Right atrium auricular region (tissue), 2 donors: ENCODE data around the gene AQP3. TPM values are rescaled to one million over a fixed set of nuclear protein-coding genes. Genes with fewer than 3 reads are reported as not detected.
A peak's percentile ranks its signal among the peaks of the same experiment; 100 is the strongest.

Experiments
- DNase-seq: peaks from one replicate; pipeline ENCODE4 v3.0.0-alpha.2; 2019; ENCODE audit warnings: low spot score
- H3K27ac ChIP-seq, 2 donors: fragments of 200-600 bp; sonication (generic); 1 replicate in 1 of 2; 2 replicates in 1 of 2; pipeline ENCODE4 v1.5.1; 2016 to 2019
- H3K27me3 ChIP-seq, 2 donors: fragments of 200-600 bp; sonication (generic); one replicate each; pipeline versions ENCODE4 v1.5.1 to v1.6.0; 2017 to 2019
- H3K36me3 ChIP-seq: fragments of 200-600 bp; sonication (generic); one replicate; pipeline ENCODE4 v1.5.1; 2016
- H3K4me1 ChIP-seq, 2 donors: fragments of 200-600 bp; sonication (generic); one replicate each; pipeline versions ENCODE4 v1.5.1 to v1.6.0; 2017 to 2019
- H3K4me3 ChIP-seq, 2 donors: fragments of 200-600 bp; sonication (generic); 1 replicate in 1 of 2; 2 replicates in 1 of 2; pipeline ENCODE4 v1.5.1; 2017 to 2019; ENCODE audit warnings: mild to moderate bottlenecking in 1 of 2, moderate library complexity in 1 of 2
- H3K9me3 ChIP-seq, 2 donors: fragments of 200-600 bp; sonication (generic); one replicate each; pipeline ENCODE4 v1.5.1; 2019
- CTCF ChIP-seq, 2 donors: fragments of 200-600 bp; sonication (generic); IDR thresholded peaks; one replicate each; pipeline ENCODE4 v1.5.1; 2019; ENCODE audit warnings: antibody characterized with exemption in 2 of 2
- total RNA-seq, 2 donors: library from RNA; depleted of rRNA; stranded (reverse); fragments of >200 nt; gene quantifications; one replicate each; pipeline ENCODE4 v1.1.0, GENCODE V29; 2016

The AQP3 gene
- total RNA-seq, 2 donors from 2014 or later: 14.3 to 116 TPM

GRCh38 chr9:33440609-33441008 is 6.8 kb downstream of the AQP3 start:
- Histone ChIP-seq H3K4me1 (peaks cover 0 to 28% of the 10 kb centered on the region in 2 donors), H3K36me3 (peaks cover 8% of the 10 kb centered on the region), H3K27me3 (no peaks in the 10 kb centered on the region), H3K27ac (no peak overlapping the region), H3K9me3 (no peaks in the 10 kb centered on the region), H3K4me3 (no peak overlapping the region)
- no peak for DNase-seq
- no peak for TF ChIP-seq CTCF (IDR thresholded peaks at IDR 0.05)

GRCh38 chr9:33440204-33440603 is 7.2 kb downstream of the AQP3 start:
- Histone ChIP-seq H3K27me3 (no peaks in the 10 kb centered on the region), H3K36me3 (peaks cover 8% of the 10 kb centered on the region), H3K9me3 (no peaks in the 10 kb centered on the region), H3K27ac (peak overlapping the region in 1 of 2 donors; percentile 10), H3K4me3 (no peak overlapping the region), H3K4me1 (peaks cover 0 to 24% of the 10 kb centered on the region in 2 donors)
- TF ChIP-seq CTCF (IDR thresholded peaks at IDR 0.05): no peak
- no peak for DNase-seq

- no peak for TF ChIP-seq CTCF (IDR thresholded peaks at IDR 0.05)
- Histone ChIP-seq H3K36me3 (peaks cover 8% of the 10 kb centered on the region), H3K27me3 (no peaks in the 10 kb centered on the region), H3K4me3 (no peak overlapping the region), H3K27ac (peak overlapping the region in 1 of 2 donors; percentile 10), H3K4me1 (peaks cover 0 to 21% of the 10 kb centered on the region in 2 donors), H3K9me3 (no peaks in the 10 kb centered on the region)
- no peak for DNase-seq
Measured at GRCh38 chr9:33439731-33440130, 7.7 kb downstream of the AQP3 start.

- Histone ChIP-seq H3K4me3 (no peak overlapping the region), H3K9me3 (no peaks in the 10 kb centered on the region), H3K36me3 (peaks cover 8% of the 10 kb centered on the region), H3K27me3 (no peaks in the 10 kb centered on the region), H3K4me1 (peaks cover 0 to 21% of the 10 kb centered on the region in 2 donors), H3K27ac (peak overlapping the region in 1 of 2 donors; percentile 10)
- no peak for DNase-seq
- TF ChIP-seq CTCF (IDR thresholded peaks at IDR 0.05): no peak
Measured at GRCh38 chr9:33438926-33439680, 8.3 kb downstream of the AQP3 start.

- Histone ChIP-seq H3K9me3 (no peaks in the 10 kb centered on the region), H3K27me3 (no peaks in the 10 kb centered on the region), H3K36me3 (peaks cover 8% of the 10 kb centered on the region), H3K4me3 (no peak overlapping the region), H3K4me1 (peaks cover 0 to 21% of the 10 kb centered on the region in 2 donors), H3K27ac (no peak overlapping the region)
- no peak for DNase-seq
- TF ChIP-seq CTCF (IDR thresholded peaks at IDR 0.05): no peak
Measured at GRCh38 chr9:33437898-33438297, 9.5 kb downstream of the AQP3 start.
